ENCODE data around the gene RAP1A. TPM values are rescaled to one million over a fixed set of nuclear protein-coding genes. Genes with fewer than 3 reads are reported as not detected.

The RAP1A gene
- total RNA-seq, 4 donors from 2014 or later: 49.4 to 72.1 (median 57.9) TPM

GRCh38 chr1:111591937-111592336 lies 27.7 kb upstream of the RAP1A start:
- no peaks in the 10 kb centered on the region for H3K9me3 ChIP-seq
- intact Hi-C loops (cut with DNase I; ENCODE audit: low total_unique reads): no loop called here
- TF ChIP-seq POLR2A (IDR thresholded peaks at IDR 0.05) (no peak), CTCF (IDR thresholded peaks at IDR 0.05 in 4 of 5, conservative IDR thresholded peaks at IDR 0.05 in 1 of 5) (no peak)
- no peak for DNase-seq
- H3K36me3 ChIP-seq: no peaks in the 10 kb centered on the region
- no peak overlapping the region for H3K4me3 ChIP-seq
- peaks cover 24 to 36% of the 10 kb centered on the region in 2 donors for H3K4me1 ChIP-seq
- H3K27ac ChIP-seq: peak overlapping the region; percentile 81 to 89 (median 88)
- ATAC-seq: peak; percentile 31 to 35
- no peaks in the 10 kb centered on the region for H3K27me3 ChIP-seq
- in situ Hi-C loops (cut with MboI; ENCODE audit: low sequenced_read_pairs in 4 of 4): no loop called here

GRCh38 chr1:111592389-111593361 lies 26.9 kb upstream of the RAP1A start:
- H3K4me3 ChIP-seq: peak overlapping the region; percentile 3 to 26 (median 20)
- in situ Hi-C loops (cut with MboI; ENCODE audit: low sequenced_read_pairs in 4 of 4): no loop called here
- H3K4me1 ChIP-seq: peaks cover 24 to 36% of the 10 kb centered on the region in 2 donors
- no peaks in the 10 kb centered on the region for H3K36me3 ChIP-seq
- no peak for TF ChIP-seq CTCF (IDR thresholded peaks at IDR 0.05 in 4 of 5, conservative IDR thresholded peaks at IDR 0.05 in 1 of 5)
- peak in 1 of 2 donors; percentile 10 for TF ChIP-seq POLR2A (IDR thresholded peaks at IDR 0.05)
- no peaks in the 10 kb centered on the region for H3K9me3 ChIP-seq
- intact Hi-C loops (cut with DNase I; ENCODE audit: low total_unique reads): loop anchor here (1.0 kb wide), 1 partner anchor 27 kb away; the partner anchor contains the start of gene RAP1A
- ATAC-seq (peak; percentile 94 to 95), DNase-seq (peak; percentile 92 to 94)
- H3K27ac ChIP-seq: peak overlapping the region; percentile 81 to 89 (median 88)
- H3K27me3 ChIP-seq: no peaks in the 10 kb centered on the region

- Histone ChIP-seq H3K4me3 (peak overlapping the region; percentile 3 to 26 (median 20)), H3K9me3 (no peaks in the 10 kb centered on the region), H3K4me1 (peaks cover 24 to 36% of the 10 kb centered on the region in 2 donors), H3K36me3 (no peaks in the 10 kb centered on the region), H3K27me3 (no peaks in the 10 kb centered on the region), H3K27ac (peak overlapping the region; percentile 81 to 89 (median 88))
- ATAC-seq (no peak), DNase-seq (no peak)
- intact Hi-C loops (cut with DNase I; ENCODE audit: low total_unique reads): loop anchor here (1.0 kb wide), 1 partner anchor 26 kb away; the partner anchor contains the start of gene RAP1A
- in situ Hi-C loops (cut with MboI; ENCODE audit: low sequenced_read_pairs in 4 of 4): no loop called here
- TF ChIP-seq CTCF (IDR thresholded peaks at IDR 0.05 in 4 of 5, conservative IDR thresholded peaks at IDR 0.05 in 1 of 5): no peak
- no peak for TF ChIP-seq POLR2A (IDR thresholded peaks at IDR 0.05)
Measured at GRCh38 chr1:111593403-111594305, 25.9 kb upstream of the RAP1A start.

- no peak for ATAC-seq
- H3K36me3 ChIP-seq: no peaks in the 10 kb centered on the region
- H3K27ac ChIP-seq: peak overlapping the region; percentile 81 to 89 (median 88)
- no peak for TF ChIP-seq CTCF (IDR thresholded peaks at IDR 0.05 in 4 of 5, conservative IDR thresholded peaks at IDR 0.05 in 1 of 5)
- TF ChIP-seq POLR2A (IDR thresholded peaks at IDR 0.05): no peak
- intact Hi-C loops (cut with DNase I; ENCODE audit: low total_unique reads): no loop called here
- no peaks in the 10 kb centered on the region for H3K9me3 ChIP-seq
- no peak overlapping the region for H3K4me3 ChIP-seq
- no peaks in the 10 kb centered on the region for H3K27me3 ChIP-seq
- in situ Hi-C loops (cut with MboI; ENCODE audit: low sequenced_read_pairs in 4 of 4): no loop called here
- H3K4me1 ChIP-seq: peaks cover 24 to 36% of the 10 kb centered on the region in 2 donors
- DNase-seq: no peak
Measured at GRCh38 chr1:111594306-111594693, 25.3 kb upstream of the RAP1A start.

All from gastrocnemius medialis (tissue), 4 donors.